Measurements from ENCODE around the gene ASAP3. TPM values are rescaled to one million over a fixed set of nuclear protein-coding genes. Genes with fewer than 3 reads are reported as not detected.

ASAP3 gene
- total RNA-seq, 1 experiment from 2014 or later, result 17.9 TPM

DNA sequence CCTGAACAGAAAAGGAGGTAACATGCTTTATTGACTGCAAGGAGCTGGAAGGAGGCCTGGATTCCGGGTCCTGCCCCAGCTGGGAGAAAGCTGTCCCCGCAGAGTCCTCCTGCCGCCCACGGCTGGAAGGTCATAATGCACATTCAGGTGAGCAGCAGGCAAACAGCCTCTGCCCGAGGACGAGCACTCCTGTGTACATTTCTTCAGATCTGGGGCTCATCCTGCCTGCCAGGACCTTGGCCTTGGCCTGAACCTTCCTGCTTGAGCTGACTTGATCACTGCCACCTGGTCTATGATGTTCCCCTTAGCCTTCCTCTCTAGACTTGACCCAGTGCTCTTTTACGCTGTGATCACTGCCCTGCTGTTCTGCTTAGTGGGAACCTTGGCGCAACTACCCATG lies 96.5 kb downstream of the ASAP3 start:
- no peak for DNase-seq (ENCODE audit: low read depth, low spot score)
- Histone ChIP-seq H3K27ac (ENCODE audit: low read length) (no peak overlapping the region), H3K4me3 (ENCODE audit: low read depth in 2 of 2, low read length in 2 of 2) (no peak overlapping the region), H3K9me3 (ENCODE audit: control insufficient read depth, insufficient read depth, low read depth, low read length) (no peaks in the 10 kb centered on the region), H3K36me3 (ENCODE audit: control insufficient read depth, insufficient read depth, low read length) (no peaks in the 10 kb centered on the region), H3K27me3 (ENCODE audit: control insufficient read depth, insufficient read depth, low read length) (no peaks in the 10 kb centered on the region), H3K4me1 (ENCODE audit: control insufficient read depth, insufficient read depth, low read length) (peaks cover 3% of the 10 kb centered on the region; the same call in 1 of the 2 replicates)
- no TSS peak for BruUV-seq (replicated peaks)
- in situ Hi-C loops (cut with HindIII; ENCODE audit: low pct_unique_long_range_greater_than_20kb, low sequenced_read_pairs), result no loop called here
- ChIA-PET CTCF (no interaction called here), POLR2A (interaction anchor here (0.6 kb wide), 1 partner anchor 270 kb away, joined by 5 read pairs; no protein-coding TSS in a partner anchor)
- ATAC-seq, result no peak
- TF ChIP-seq SIN3A (IDR thresholded peaks at IDR 0.05; ENCODE audit: borderline replicate concordance, insufficient read depth, low read depth, low read length) (no peak), TCF7L2 (IDR thresholded peaks at IDR 0.05; ENCODE audit: low read depth, low read length) (no peak), POLR2AphosphoS5 (IDR thresholded peaks at IDR 0.05; ENCODE audit: low read depth, low read length) (no peak)
- TF ChIP-seq, protein P1, sequence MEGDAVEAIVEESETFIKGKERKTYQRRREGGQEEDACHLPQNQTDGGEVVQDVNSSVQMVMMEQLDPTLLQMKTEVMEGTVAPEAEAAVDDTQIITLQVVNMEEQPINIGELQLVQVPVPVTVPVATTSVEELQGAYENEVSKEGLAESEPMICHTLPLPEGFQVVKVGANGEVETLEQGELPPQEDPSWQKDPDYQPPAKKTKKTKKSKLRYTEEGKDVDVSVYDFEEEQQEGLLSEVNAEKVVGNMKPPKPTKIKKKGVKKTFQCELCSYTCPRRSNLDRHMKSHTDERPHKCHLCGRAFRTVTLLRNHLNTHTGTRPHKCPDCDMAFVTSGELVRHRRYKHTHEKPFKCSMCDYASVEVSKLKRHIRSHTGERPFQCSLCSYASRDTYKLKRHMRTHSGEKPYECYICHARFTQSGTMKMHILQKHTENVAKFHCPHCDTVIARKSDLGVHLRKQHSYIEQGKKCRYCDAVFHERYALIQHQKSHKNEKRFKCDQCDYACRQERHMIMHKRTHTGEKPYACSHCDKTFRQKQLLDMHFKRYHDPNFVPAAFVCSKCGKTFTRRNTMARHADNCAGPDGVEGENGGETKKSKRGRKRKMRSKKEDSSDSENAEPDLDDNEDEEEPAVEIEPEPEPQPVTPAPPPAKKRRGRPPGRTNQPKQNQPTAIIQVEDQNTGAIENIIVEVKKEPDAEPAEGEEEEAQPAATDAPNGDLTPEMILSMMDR (IDR thresholded peaks at IDR 0.05), result no peak
- TF ChIP-seq, protein P2, sequence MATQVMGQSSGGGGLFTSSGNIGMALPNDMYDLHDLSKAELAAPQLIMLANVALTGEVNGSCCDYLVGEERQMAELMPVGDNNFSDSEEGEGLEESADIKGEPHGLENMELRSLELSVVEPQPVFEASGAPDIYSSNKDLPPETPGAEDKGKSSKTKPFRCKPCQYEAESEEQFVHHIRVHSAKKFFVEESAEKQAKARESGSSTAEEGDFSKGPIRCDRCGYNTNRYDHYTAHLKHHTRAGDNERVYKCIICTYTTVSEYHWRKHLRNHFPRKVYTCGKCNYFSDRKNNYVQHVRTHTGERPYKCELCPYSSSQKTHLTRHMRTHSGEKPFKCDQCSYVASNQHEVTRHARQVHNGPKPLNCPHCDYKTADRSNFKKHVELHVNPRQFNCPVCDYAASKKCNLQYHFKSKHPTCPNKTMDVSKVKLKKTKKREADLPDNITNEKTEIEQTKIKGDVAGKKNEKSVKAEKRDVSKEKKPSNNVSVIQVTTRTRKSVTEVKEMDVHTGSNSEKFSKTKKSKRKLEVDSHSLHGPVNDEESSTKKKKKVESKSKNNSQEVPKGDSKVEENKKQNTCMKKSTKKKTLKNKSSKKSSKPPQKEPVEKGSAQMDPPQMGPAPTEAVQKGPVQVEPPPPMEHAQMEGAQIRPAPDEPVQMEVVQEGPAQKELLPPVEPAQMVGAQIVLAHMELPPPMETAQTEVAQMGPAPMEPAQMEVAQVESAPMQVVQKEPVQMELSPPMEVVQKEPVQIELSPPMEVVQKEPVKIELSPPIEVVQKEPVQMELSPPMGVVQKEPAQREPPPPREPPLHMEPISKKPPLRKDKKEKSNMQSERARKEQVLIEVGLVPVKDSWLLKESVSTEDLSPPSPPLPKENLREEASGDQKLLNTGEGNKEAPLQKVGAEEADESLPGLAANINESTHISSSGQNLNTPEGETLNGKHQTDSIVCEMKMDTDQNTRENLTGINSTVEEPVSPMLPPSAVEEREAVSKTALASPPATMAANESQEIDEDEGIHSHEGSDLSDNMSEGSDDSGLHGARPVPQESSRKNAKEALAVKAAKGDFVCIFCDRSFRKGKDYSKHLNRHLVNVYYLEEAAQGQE (IDR thresholded peaks at IDR 0.05; ENCODE audit: insufficient read depth in 1 of 2, low read depth in 2 of 2, low read length in 1 of 2), result no peak
- intact Hi-C loops (cut with micrococcal nuclease; ENCODE audit: unreplicated experiment), result no loop called here

DNA sequence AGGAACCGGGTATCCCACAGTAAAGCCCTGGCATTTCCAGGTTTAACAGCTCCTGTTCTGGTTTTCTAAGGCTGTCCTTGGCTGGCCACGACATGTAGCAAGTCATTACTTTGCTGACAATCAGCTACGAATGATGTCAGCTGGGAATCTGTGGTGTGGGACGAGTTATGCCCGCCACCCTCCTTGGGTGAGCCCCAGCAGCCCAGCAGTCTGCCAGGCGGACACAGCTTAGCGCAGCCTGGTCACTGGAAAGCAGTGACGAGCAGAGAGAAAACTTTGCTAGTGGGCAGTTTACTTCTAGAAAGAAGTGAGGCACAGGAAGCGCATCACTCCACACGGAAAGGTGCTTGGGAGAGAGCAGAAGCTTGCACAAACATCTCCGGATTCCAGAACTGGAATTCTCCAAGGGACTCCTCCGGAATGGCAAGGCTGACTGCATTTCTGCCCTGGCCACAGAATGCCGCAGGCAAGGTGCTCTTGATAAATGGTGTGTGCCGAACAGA lies 98.8 kb downstream of the ASAP3 start:
- no peak for DNase-seq (ENCODE audit: low read depth, low spot score)
- H3K4me1 ChIP-seq (ENCODE audit: control insufficient read depth, insufficient read depth, low read length), result peaks cover 7% of the 10 kb centered on the region
- H3K4me3 ChIP-seq (ENCODE audit: low read depth in 2 of 2, low read length in 2 of 2), result no peak overlapping the region
- no peaks in the 10 kb centered on the region for H3K9me3 ChIP-seq (ENCODE audit: control insufficient read depth, insufficient read depth, low read depth, low read length)
- in situ Hi-C loops (cut with HindIII; ENCODE audit: low pct_unique_long_range_greater_than_20kb, low sequenced_read_pairs) (no loop called here), intact Hi-C loops (cut with micrococcal nuclease; ENCODE audit: unreplicated experiment) (no loop called here)
- ChIA-PET CTCF (interaction anchor here (1.5 kb wide), 1 partner anchor 19 kb away, joined by 4 read pairs; no protein-coding TSS in a partner anchor), POLR2A (no interaction called here)
- no peaks in the 10 kb centered on the region for H3K27me3 ChIP-seq (ENCODE audit: control insufficient read depth, insufficient read depth, low read length)
- no peak for ATAC-seq
- H3K36me3 ChIP-seq (ENCODE audit: control insufficient read depth, insufficient read depth, low read length), result no peaks in the 10 kb centered on the region
- no TSS peak for BruUV-seq (replicated peaks)
- TF ChIP-seq, protein P2 (IDR thresholded peaks at IDR 0.05; ENCODE audit: insufficient read depth in 1 of 2, low read depth in 2 of 2, low read length in 1 of 2), result no peak
- TF ChIP-seq POLR2AphosphoS5 (IDR thresholded peaks at IDR 0.05; ENCODE audit: low read depth, low read length) (no peak), TCF7L2 (IDR thresholded peaks at IDR 0.05; ENCODE audit: low read depth, low read length) (no peak)
- no peak overlapping the region for H3K27ac ChIP-seq (ENCODE audit: low read length)

All from Panc1 (cell line).